Transverse colon (tissue), 4 donors: ENCODE results near the gene AGK. TPM values are rescaled to one million over a fixed set of nuclear protein-coding genes. Genes with fewer than 3 reads are reported as not detected.

Experiments
- DNase-seq: peaks from one replicate; pipeline ENCODE4 v3.0.0-alpha.2; 2019
- H3K27ac ChIP-seq, 4 donors: fragments of 200-600 bp; sonication (generic); 2 replicates each; pipeline ENCODE4 v1.5.1; 2016 to 2018; ENCODE audit warnings: inconsistent platforms in 4 of 4
- H3K27me3 ChIP-seq: fragments of 200-600 bp; sonication (generic); 2 replicates; pipeline ENCODE4 v1.5.1; 2017; ENCODE audit warnings: inconsistent platforms
- H3K36me3 ChIP-seq, 4 donors: fragments of 200-600 bp; sonication (generic); 2 replicates each; pipeline ENCODE4 v1.5.1; 2017 to 2019; ENCODE audit warnings: inconsistent platforms in 4 of 4
- H3K4me1 ChIP-seq, 4 donors: fragments of 200-600 bp; sonication (generic); 2 replicates each; pipeline ENCODE4 v1.5.1; 2017 to 2020; ENCODE audit warnings: inconsistent platforms in 4 of 4
- H3K4me3 ChIP-seq, 4 donors: fragments of 200-600 bp; sonication (generic); 1 replicate in 1 of 4; 2 replicates in 3 of 4; pipeline versions ENCODE4 v1.5.1 to v1.6.1; 2017 to 2019; ENCODE audit warnings: inconsistent platforms in 4 of 4
- H3K9me3 ChIP-seq, 2 donors: fragments of 200-600 bp; sonication (generic); 2 replicates each; pipeline ENCODE4 v1.5.1; 2017 to 2019; ENCODE audit warnings: inconsistent platforms in 2 of 2
- EP300 ChIP-seq: sonication (generic); formaldehyde crosslinking; IDR thresholded peaks from one replicate; pipeline ENCODE4 v1.6.1; 2017; ENCODE audit warnings: antibody characterized with exemption, low read depth
- POLR2A ChIP-seq: fragments of 450-650 bp; IDR thresholded peaks from one replicate; pipeline ENCODE4 v1.6.1; 2016; ENCODE audit warnings: antibody characterized with exemption, mild to moderate bottlenecking, moderate library complexity
- POLR2AphosphoS5 ChIP-seq, 3 donors: sonication (generic); formaldehyde crosslinking; IDR thresholded peaks; one replicate each; pipeline ENCODE4 v1.6.1; 2016; ENCODE audit warnings: antibody characterized with exemption in 3 of 3
- WGBS, 2 donors: methylation state at CpG; one replicate each; pipeline ENCODE4 v1.1.5; 2018; ENCODE audit warnings: low coverage in 1 of 2; 5-methylcytosine and 5-hydroxymethylcytosine counted together
- in situ Hi-C, 4 donors: fragments of 200-750 bp; cut with MboI; loops; one replicate each; pipeline versions ENCODE4 v1.15.0 to v1.15.1; 2017; ENCODE audit warnings: low sequenced_read_pairs in 3 of 4, low pct_ligation_motif_present in 1 of 4, low pct_unique_long_range_greater_than_20kb in 1 of 4
- intact Hi-C: fragments of 100-400 bp; cut with DNase I; formaldehyde crosslinking; loops from one replicate; pipeline ENCODE4 v1.15.1; 2023; ENCODE audit warnings: low total_unique reads
- total RNA-seq, 4 donors: library from RNA; depleted of rRNA; stranded (reverse); fragments of >200 nt; gene quantifications; one replicate each; pipeline ENCODE4 v1.1.0, GENCODE V29; 2016
- TF ChIP-seq, protein P1 (sequence below), 5 experiments: fragments of 200-600 bp in 3 of 5; fragments of 450-650 bp in 2 of 5; sonication (generic) in 3 of 5; IDR thresholded peaks; 1 replicate in 2 of 5; 2 replicates in 3 of 5; pipeline ENCODE4 v1.5.1; 2016 to 2017; ENCODE audit warnings: antibody characterized with exemption in 5 of 5, inconsistent platforms in 3 of 5, mild to moderate bottlenecking in 2 of 5, moderate library complexity in 1 of 5

AGK gene, protein sequence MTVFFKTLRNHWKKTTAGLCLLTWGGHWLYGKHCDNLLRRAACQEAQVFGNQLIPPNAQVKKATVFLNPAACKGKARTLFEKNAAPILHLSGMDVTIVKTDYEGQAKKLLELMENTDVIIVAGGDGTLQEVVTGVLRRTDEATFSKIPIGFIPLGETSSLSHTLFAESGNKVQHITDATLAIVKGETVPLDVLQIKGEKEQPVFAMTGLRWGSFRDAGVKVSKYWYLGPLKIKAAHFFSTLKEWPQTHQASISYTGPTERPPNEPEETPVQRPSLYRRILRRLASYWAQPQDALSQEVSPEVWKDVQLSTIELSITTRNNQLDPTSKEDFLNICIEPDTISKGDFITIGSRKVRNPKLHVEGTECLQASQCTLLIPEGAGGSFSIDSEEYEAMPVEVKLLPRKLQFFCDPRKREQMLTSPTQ
- total RNA-seq, result 10 to 100 TPM in 3 of 4 donors, 1 to 10 TPM in 1; 5.4 to 22.8 (median 19.1) TPM

DNA sequence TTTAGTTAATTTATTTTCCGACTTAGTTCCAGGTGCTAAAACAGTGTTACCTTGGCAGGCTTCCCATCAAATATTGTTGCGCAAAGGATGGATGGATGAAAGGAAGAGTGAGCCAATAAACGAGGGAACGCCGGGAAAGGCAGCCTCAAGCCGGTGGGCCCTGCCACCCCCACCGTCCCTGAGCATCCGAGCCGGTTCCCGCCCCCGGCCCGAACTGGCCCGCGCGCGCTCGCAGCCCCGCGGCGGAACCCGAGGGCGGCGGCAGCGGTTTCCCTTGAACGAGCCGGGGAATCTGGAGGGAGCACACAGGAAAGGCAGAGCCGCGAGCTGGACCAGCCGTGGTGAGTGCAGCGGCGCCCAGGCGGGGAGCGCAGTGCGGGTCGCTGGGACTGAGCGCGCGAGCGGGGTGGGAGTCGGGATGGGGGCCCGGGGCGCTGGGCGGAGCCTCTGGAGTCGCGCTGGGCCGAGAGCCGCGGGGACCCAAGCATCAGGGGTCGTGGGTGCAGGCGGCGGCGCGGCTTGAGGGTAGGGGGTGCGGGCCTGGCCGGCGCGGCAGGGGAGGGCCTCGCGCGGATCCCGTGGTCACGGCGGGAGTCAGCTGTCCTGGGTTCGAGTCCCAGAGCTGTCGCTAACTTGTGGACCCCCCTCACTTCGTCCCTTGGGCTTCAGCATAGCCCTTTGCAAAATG lies at the start of gene AGK:
AGK (plus strand) TSS at position 317 of the 688 bp plus-strand sequence. CDS start 4,057 bp downstream, outside the sequence.
- Histone ChIP-seq H3K27ac (peak within 1 kb of the TSS; percentile 59 to 82 (median 70)), H3K4me1 (peaks cover 0 to 15% (median 9%) of the 10 kb centered on the region in 4 donors), H3K4me3 (peak within 1 kb of the TSS; percentile 67 to 97 (median 88)), H3K36me3 (no peaks in the 10 kb centered on the region), H3K9me3 (no peaks in the 10 kb centered on the region), H3K27me3 (no peaks in the 10 kb centered on the region)
- no peak for TF ChIP-seq EP300
- peak; percentile 18 to 62 (median 51) for TF ChIP-seq POLR2AphosphoS5 (IDR thresholded peaks at IDR 0.05)
- TF ChIP-seq POLR2A, result peak; percentile 14
- TF ChIP-seq, protein P1, sequence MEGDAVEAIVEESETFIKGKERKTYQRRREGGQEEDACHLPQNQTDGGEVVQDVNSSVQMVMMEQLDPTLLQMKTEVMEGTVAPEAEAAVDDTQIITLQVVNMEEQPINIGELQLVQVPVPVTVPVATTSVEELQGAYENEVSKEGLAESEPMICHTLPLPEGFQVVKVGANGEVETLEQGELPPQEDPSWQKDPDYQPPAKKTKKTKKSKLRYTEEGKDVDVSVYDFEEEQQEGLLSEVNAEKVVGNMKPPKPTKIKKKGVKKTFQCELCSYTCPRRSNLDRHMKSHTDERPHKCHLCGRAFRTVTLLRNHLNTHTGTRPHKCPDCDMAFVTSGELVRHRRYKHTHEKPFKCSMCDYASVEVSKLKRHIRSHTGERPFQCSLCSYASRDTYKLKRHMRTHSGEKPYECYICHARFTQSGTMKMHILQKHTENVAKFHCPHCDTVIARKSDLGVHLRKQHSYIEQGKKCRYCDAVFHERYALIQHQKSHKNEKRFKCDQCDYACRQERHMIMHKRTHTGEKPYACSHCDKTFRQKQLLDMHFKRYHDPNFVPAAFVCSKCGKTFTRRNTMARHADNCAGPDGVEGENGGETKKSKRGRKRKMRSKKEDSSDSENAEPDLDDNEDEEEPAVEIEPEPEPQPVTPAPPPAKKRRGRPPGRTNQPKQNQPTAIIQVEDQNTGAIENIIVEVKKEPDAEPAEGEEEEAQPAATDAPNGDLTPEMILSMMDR (IDR thresholded peaks at IDR 0.05), result no peak
- in situ Hi-C loops (no loop called here), intact Hi-C loops (no loop called here)
- peak; percentile 69 for DNase-seq
- 0% methylated on average over 1 to 43 of the region's 66 CpGs for WGBS, 2 donors

DNA sequence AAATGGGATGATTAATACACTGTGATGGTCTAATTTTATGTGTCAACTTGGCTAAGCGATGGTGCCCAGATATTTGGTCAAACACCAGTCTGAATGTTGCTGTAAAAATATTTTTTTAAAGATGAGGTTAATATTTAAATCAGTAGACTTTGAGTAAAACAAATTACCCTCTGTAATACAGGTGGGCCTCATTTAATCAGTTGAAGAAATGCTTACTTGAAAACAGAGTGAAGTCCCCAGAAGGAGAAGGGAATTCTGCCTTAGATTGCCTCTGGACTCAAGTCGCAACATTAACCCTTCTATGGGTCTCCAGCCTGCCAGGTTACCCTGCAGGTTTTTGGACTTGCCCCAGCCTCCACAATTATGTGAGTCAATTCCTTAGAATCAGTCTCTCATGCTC lies 49.8 kb upstream of the AGK start:
- intact Hi-C loops, result no loop called here
- TF ChIP-seq EP300, result no peak
- no peak for TF ChIP-seq POLR2A
- TF ChIP-seq, protein P1 (IDR thresholded peaks at IDR 0.05), result no peak
- no peak overlapping the region for H3K27ac ChIP-seq
- WGBS, 2 donors, result 71 to 93% methylated on average over 1 to 2 of the region's 2 CpGs
- DNase-seq, result no peak
- H3K4me3 ChIP-seq, result no peak overlapping the region
- no peaks in the 10 kb centered on the region for H3K27me3 ChIP-seq
- H3K36me3 ChIP-seq, result no peaks in the 10 kb centered on the region
- no peaks in the 10 kb centered on the region for H3K9me3 ChIP-seq
- in situ Hi-C loops, result no loop called here
- no peaks in the 10 kb centered on the region for H3K4me1 ChIP-seq

DNA sequence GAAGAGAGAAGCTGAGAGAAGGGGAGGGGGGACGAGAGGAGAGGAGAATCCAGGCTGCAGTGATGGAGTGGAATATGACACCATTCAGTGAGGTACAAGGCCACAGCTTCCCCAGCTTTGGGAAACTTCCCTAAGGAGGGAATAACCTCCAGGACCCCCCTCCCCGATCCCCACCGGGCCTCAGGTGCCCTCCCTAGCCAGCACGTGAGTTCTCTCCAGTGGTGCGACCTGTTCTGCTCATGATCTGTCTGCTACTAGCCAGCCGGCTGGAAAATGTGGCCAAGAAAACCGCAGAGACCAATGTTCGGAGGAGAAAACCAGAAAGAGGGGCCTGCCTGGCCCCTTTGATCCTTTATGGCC lies 39.9 kb upstream of the AGK start:
- Histone ChIP-seq H3K36me3 (no peaks in the 10 kb centered on the region), H3K9me3 (no peaks in the 10 kb centered on the region), H3K27me3 (peaks cover 58% of the 10 kb centered on the region), H3K4me1 (peaks cover 0 to 12% (median 10%) of the 10 kb centered on the region in 4 donors), H3K27ac (no peak overlapping the region), H3K4me3 (peak overlapping the region in 1 of 4 donors; percentile 40)
- no peak for DNase-seq
- in situ Hi-C loops (no loop called here), intact Hi-C loops (no loop called here)
- 3% methylated on average over 8 of the region's 8 CpGs; no CpG with 5 or more reads in 1 of the 2 donors for WGBS, 2 donors
- TF ChIP-seq EP300, result no peak
- TF ChIP-seq, protein P1 (IDR thresholded peaks at IDR 0.05), result no peak
- TF ChIP-seq POLR2AphosphoS5 (IDR thresholded peaks at IDR 0.05), result no peak
- no peak for TF ChIP-seq POLR2A

DNA sequence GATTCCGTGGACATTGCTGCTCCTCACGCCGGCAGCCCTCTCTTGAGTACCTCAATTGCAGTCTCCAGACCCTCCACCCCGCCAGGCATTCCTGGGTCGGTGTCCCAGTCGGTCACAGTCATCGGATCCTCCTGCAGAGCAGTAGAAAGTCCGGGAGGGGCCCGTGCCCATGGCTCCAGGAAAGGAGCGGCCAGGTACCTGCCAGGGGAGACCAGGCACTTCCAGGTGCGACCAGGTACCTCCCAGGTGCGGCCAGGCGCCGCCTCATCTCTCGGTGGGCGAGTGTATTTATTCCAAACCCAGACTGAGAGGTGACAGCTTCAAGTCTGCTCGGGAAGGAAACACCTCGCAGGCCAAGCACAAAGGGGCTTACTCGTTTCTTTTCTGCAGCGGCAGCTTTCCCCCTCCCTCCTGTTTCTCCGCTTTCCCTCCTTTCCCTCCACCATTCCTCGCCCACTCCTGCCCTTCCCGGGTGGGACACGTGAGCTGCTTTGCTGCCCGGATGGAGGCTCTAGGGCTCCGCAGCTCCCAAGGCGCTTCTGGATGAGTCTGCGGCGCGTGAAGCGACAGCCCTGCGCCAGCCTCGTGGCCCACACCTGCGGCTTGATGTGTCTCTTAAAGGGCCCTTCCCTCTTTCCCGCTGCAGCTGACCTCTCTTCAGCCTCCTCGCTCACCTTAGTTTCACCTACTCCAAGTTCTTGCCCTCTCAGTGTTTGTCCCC lies 39.4 kb upstream of the AGK start:
- H3K4me3 ChIP-seq, result peak overlapping the region in 2 of 4 donors; percentile 27 to 40
- no peaks in the 10 kb centered on the region for H3K36me3 ChIP-seq
- in situ Hi-C loops (no loop called here), intact Hi-C loops (no loop called here)
- peaks cover 0 to 12% (median 10%) of the 10 kb centered on the region in 4 donors for H3K4me1 ChIP-seq
- WGBS, 2 donors, result 3 to 7% methylated on average over 2 to 36 of the region's 36 CpGs
- peaks cover 58% of the 10 kb centered on the region for H3K27me3 ChIP-seq
- H3K9me3 ChIP-seq, result no peaks in the 10 kb centered on the region
- no peak for TF ChIP-seq POLR2A
- TF ChIP-seq EP300, result no peak
- TF ChIP-seq, protein P1 (IDR thresholded peaks at IDR 0.05), result no peak
- no peak for TF ChIP-seq POLR2AphosphoS5 (IDR thresholded peaks at IDR 0.05)
- H3K27ac ChIP-seq, result no peak overlapping the region
- peak; percentile 15 for DNase-seq
